ENCODE results near the gene ODAPH.
"Not testable (repeated sequence)": the region's sequence is repeated elsewhere in the genome, so short reads cannot be mapped to it uniquely, and the experiment has no call there.

The ODAPH gene

DNA sequence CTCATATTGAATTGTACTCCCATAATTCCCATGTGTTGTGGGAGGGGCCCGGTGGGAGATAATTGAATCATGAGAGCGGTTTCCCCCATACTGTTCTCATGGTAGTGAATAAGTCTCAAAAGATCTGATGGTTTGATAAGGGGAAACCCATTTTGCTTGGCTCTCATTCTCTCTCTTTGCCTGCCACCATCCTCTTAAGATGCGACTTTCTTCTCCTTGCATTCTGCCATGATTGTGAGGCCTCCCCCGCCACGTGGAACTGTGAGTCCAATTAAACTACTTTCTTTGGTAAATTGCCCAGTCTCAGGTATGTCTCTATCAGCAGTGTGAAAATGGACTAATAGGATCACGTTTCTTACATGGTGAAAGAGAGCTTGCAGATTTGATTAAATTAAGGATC lies 18.6 kb upstream of the ODAPH start:
- in situ Hi-C loops (cut with MboI; ENCODE audit: low sequenced_read_pairs, unreplicated experiment); DNase-seq (ENCODE audit: low spot score): not testable (repeated sequence)

- TF ChIP-seq, protein P1, sequence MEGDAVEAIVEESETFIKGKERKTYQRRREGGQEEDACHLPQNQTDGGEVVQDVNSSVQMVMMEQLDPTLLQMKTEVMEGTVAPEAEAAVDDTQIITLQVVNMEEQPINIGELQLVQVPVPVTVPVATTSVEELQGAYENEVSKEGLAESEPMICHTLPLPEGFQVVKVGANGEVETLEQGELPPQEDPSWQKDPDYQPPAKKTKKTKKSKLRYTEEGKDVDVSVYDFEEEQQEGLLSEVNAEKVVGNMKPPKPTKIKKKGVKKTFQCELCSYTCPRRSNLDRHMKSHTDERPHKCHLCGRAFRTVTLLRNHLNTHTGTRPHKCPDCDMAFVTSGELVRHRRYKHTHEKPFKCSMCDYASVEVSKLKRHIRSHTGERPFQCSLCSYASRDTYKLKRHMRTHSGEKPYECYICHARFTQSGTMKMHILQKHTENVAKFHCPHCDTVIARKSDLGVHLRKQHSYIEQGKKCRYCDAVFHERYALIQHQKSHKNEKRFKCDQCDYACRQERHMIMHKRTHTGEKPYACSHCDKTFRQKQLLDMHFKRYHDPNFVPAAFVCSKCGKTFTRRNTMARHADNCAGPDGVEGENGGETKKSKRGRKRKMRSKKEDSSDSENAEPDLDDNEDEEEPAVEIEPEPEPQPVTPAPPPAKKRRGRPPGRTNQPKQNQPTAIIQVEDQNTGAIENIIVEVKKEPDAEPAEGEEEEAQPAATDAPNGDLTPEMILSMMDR (IDR thresholded peaks at IDR 0.05; ENCODE audit: borderline replicate concordance, control extremely low read depth, extremely low read depth, insufficient read depth, missing control alignments): no peak
- in situ Hi-C loops (cut with MboI; ENCODE audit: low sequenced_read_pairs, unreplicated experiment): no loop called here
- DNase-seq (ENCODE audit: low spot score): no peak
These were observed 13.0 kb upstream of the ODAPH start for GRCh38 chr4:75542824-75543223.

DNA sequence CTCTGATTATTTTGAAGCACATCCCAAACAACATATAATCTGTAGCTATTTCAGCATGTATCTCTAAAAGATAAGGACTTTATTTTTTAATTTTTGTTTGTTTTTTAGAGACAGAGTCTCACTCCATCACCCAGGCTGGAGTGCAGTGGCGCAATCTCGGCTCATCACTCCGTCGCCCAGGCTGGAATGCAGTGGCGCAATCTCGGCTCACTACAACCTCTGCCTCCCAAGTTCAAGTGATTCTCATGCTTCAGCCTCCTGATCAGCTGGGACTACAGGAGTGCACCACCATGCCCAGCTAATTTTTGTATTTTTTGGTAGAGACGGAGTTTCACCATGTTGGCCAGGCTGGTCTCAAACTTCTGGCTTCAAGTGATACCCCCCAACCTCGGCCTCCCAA lies 11.6 kb upstream of the ODAPH start:
- in situ Hi-C loops (cut with MboI; ENCODE audit: low sequenced_read_pairs, unreplicated experiment); DNase-seq (ENCODE audit: low spot score): not testable (repeated sequence)

GRCh38 chr4:75544870-75545269 lies 11.0 kb upstream of the ODAPH start:
- TF ChIP-seq, protein P1 (IDR thresholded peaks at IDR 0.05; ENCODE audit: borderline replicate concordance, control extremely low read depth, extremely low read depth, insufficient read depth, missing control alignments): no peak
- no peak for DNase-seq (ENCODE audit: low spot score)
- in situ Hi-C loops (cut with MboI; ENCODE audit: low sequenced_read_pairs, unreplicated experiment): no loop called here

GRCh38 chr4:75545526-75545925 lies 10.3 kb upstream of the ODAPH start:
- TF ChIP-seq, protein P1 (IDR thresholded peaks at IDR 0.05; ENCODE audit: borderline replicate concordance, control extremely low read depth, extremely low read depth, insufficient read depth, missing control alignments): no peak
- in situ Hi-C loops (cut with MboI; ENCODE audit: low sequenced_read_pairs, unreplicated experiment): no loop called here
- no peak for DNase-seq (ENCODE audit: low spot score)

- DNase-seq (ENCODE audit: low spot score): no peak
- TF ChIP-seq, protein P1 (IDR thresholded peaks at IDR 0.05; ENCODE audit: borderline replicate concordance, control extremely low read depth, extremely low read depth, insufficient read depth, missing control alignments): no peak
- in situ Hi-C loops (cut with MboI; ENCODE audit: low sequenced_read_pairs, unreplicated experiment): no loop called here
These were observed 8.0 kb upstream of the ODAPH start for GRCh38 chr4:75547647-75548387.

DNA sequence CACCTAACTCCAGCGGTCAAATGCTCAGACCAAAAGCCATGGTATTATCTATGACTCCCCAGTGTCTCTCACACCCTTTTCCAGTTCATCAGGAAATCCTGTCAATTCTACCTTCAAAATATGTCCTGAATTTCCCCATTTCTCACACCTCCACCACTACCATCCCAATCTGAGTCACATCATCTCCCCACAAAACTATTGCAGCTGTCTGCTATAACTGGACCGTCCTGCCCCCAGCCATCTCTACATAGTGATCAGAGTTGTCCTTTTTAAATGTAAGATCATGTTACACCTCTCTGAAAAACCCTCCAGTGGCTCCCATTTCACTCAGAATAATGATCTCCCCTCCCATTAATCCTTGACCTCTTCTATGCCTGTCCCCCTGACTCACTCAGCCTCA lies 6.8 kb upstream of the ODAPH start:
- DNase-seq (ENCODE audit: low spot score): no peak
- TF ChIP-seq, protein P1 (IDR thresholded peaks at IDR 0.05; ENCODE audit: borderline replicate concordance, control extremely low read depth, extremely low read depth, insufficient read depth, missing control alignments): no peak
- in situ Hi-C loops (cut with MboI; ENCODE audit: low sequenced_read_pairs, unreplicated experiment): no loop called here

DNA sequence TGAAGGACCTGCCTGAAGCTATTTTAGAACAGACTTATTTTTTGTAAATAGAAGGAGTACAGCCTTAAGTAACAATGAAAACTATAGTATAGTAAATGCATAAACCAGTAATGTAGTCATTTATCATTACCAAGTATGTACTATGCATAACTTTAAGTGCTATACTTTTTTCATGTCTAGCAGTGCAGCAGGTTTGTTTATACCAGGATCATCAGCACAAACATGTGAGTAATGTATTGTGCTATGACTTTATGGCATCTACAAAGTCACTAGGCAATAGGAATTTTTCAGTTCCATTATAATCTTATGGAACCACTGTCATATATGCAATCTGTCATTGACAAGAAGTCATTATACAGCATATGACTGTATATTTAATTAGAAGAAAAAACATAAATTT lies 3.4 kb upstream of the ODAPH start:
- TF ChIP-seq, protein P1 (IDR thresholded peaks at IDR 0.05; ENCODE audit: borderline replicate concordance, control extremely low read depth, extremely low read depth, insufficient read depth, missing control alignments): no peak
- no peak for DNase-seq (ENCODE audit: low spot score)
- in situ Hi-C loops (cut with MboI; ENCODE audit: low sequenced_read_pairs, unreplicated experiment): no loop called here

Measured in GM13976 (cell line).